Head of caudate nucleus (tissue), 42 donors: Measurements from ENCODE around the gene SLC27A1.
A peak's percentile ranks its signal among the peaks of the same experiment; 100 is the strongest.

Experiments used
- DNase-seq, 42 donors: peaks; one replicate each; pipeline versions ENCODE4 v3.0.0 to v3.0.0-alpha.2; 2020 to 2021; ENCODE audit warnings: mixed read lengths in 7 of 42
- intact Hi-C: fragments of 100-400 bp; cut with DNase I; formaldehyde crosslinking; loops from one replicate; pipeline ENCODE4 v1.15.0; 2022

SLC27A1 gene

GRCh38 chr19:17470068-17470841, at the start of gene SLC27A1:
SLC27A1 (plus strand) TSS chr19:17470524; CDS start chr19:17470541, 17 bp downstream.
- intact Hi-C loops, result loop anchor here (5.0 kb wide), 1 partner anchor 42 kb away; the partner anchor contains the start of gene PGLS

GRCh38 chr19:17421942-17422341, 48.4 kb upstream of the SLC27A1 start:
- intact Hi-C loops, result no loop called here

More at GRCh38 chr19:17470068-17470841, at the start of gene SLC27A1:
- DNase-seq, result peak; percentile 99 to 100 (median 100)

DNA sequence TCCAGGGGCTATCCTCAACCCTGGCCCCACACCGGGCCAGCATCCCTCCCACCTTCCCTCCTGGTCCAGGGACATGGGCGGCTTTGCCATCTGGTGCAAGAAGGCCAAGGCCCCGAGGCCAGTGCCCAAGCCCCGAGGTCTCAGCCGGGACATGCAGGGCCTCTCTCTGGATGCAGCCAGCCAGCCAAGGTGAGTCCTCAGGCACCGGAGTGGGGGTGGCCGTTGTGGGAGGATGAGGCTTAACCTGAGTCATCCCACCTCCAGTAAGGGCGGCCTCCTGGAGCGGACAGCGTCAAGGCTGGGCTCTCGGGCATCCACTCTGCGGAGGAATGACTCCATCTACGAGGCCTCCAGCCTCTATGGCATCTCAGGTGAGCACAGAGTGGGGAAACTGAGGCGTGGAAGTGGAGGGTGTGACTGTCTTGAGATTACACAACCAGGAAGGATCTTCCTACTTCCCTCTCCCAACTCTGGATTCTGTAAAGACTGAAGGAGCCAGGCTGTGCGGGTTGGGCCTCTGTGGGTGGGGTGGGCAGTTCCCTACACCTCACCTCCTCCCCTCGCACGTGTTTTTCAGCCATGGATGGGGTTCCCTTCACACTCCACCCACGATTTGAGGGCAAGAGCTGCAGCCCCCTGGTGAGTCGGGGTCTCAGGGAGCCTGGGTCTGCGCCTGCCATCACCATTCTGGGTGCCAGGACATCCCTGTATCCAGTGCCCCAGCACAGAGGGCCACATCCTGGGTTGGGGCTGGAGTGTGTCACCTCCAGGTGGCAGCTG, 46.7 kb upstream of the SLC27A1 start:
- intact Hi-C loops, result no loop called here
- DNase-seq, result peak in 1 of 42 donors; percentile 10

More at GRCh38 chr19:17421942-17422341, 48.4 kb upstream of the SLC27A1 start:
- no peak for DNase-seq

GRCh38 chr19:17424743-17425365, 45.5 kb upstream of the SLC27A1 start:
- intact Hi-C loops, result no loop called here
- DNase-seq, result peak in 36 of 42 donors; percentile 19 to 78 (median 44)

- intact Hi-C loops, result no loop called here
- no peak for DNase-seq
These were observed 40.6 kb upstream of the SLC27A1 start for GRCh38 chr19:17429641-17430113.

- no peak for DNase-seq
- intact Hi-C loops, result no loop called here
These were observed 38.9 kb upstream of the SLC27A1 start for GRCh38 chr19:17431417-17431816.

GRCh38 chr19:17435218-17435617, 35.1 kb upstream of the SLC27A1 start:
- intact Hi-C loops, result no loop called here
- no peak for DNase-seq

DNA sequence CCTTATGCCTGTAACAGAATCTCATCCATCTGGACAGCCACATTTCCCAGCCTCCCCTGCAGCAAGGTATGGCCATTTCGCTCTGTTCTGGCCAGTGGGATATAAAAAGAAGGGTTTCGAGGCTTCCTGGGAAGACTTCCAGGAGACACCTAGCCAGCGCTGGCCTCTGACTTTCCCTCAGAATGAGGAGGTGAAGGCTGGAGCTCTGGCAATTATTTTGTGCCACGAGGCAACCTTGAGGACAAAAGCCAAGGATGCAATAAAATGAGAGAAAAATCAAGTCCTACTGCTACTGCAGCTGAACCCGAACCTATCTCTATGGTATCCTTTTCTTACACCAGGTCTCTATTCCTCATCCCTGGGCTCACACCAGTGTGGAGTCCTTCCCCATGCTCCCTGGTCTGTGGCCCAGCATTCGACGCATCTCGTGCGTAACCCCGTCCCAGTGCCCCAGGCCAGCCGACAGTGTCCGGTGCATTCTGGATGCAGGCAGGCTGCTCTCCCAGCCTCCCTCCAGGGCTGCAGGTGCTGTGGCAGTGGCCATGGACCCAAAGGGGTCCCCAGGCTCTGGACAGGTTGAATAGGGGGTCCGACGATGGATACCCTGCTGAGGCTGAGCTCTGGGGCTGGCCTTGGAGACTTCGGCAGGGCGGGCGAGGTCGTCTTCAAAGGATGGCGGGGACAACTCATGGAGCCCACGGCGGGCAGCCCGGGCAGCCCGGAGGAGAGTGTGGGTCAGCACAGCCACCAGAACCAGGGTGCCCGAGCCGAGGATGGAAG, 34.0 kb upstream of the SLC27A1 start:
- DNase-seq, result no peak
- intact Hi-C loops, result no loop called here

DNA sequence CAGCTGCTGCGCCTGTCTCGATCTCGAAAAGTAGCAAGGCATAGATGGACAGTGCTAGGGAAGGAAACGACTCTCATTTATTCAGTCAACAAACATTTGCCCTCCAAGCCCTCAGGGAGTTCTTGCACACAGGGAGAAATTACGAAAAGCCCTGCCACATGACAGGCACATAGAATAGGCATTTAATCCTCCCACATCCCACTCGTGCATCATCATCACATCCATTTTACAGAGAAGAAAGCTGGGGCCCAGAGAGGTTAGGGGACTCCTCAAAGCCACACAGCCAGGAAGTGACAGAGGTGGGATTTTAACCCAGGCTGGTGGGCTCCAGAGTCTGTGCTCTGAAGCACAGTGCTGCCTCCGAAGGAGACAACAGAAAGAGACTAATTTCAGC, 33.5 kb upstream of the SLC27A1 start:
- intact Hi-C loops, result no loop called here
- no peak for DNase-seq

DNA sequence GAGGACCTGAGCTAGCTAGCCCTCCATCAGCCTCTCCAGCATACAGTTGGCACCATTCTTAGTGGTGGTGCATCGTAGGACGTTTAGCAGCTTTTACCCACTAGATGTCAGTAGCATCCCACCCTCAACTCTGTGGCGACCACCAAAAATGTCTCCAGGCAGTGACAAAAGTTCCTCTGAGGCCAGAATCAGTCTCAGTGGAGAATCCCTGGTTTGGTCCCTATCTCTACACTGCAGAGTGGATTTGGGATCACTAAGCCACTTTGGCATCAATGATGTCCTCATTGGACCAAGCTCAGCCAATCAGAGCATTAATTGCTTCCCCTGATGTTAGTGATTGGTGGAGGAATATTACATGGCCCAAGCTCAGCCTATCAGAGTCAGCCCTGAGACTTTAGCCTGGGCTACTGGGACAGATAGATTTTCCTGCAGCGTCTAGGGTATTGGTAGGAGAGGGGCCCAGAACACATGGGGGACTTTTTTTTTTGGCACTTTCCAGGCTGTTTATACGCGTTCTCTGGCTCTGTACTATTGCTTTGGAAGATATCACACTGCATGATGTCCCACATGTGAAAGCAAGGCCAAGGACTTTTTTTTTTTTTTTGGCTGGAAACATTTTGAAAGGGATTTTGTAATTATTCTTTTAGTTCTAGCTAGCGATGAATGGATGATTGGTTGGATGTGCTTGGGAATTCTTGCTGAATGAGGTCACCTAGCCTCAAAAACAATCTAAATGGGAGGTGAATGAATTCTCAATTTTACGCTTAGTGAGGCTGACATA, 28.9 kb upstream of the SLC27A1 start:
- intact Hi-C loops, result no loop called here
- peak in 7 of 42 donors; percentile 15 to 50 (median 28) for DNase-seq

DNA sequence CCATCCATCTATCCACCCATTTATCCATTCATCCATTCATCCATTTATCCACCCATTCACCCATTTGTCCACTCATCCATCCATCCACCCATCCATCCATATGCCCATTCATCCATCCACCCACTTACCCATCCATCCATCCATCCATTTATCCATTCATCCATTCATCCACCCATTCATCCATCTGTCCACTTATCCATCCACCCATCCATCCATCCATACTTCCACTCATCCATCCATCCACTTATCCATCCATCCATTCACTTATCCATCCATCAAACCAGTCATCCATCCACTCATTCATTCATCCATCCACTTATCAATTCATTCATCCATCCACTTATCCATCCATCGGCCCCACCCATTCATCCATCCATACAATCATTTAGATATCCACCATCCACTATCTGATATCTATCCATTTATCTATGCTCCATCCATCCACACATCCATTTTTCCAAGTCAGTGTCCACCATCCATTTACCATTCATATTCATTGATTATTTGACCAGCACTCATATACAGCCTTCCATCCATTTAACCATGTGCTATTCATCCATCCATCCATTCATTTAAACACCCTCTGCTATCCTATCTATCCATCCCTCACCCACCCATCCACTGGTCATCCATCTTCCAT, 24.7 kb upstream of the SLC27A1 start:
- intact Hi-C loops, result no loop called here
- DNase-seq, result no peak

- intact Hi-C loops, result no loop called here
- no peak for DNase-seq
These were observed 22.6 kb upstream of the SLC27A1 start for GRCh38 chr19:17447704-17448130.

DNA sequence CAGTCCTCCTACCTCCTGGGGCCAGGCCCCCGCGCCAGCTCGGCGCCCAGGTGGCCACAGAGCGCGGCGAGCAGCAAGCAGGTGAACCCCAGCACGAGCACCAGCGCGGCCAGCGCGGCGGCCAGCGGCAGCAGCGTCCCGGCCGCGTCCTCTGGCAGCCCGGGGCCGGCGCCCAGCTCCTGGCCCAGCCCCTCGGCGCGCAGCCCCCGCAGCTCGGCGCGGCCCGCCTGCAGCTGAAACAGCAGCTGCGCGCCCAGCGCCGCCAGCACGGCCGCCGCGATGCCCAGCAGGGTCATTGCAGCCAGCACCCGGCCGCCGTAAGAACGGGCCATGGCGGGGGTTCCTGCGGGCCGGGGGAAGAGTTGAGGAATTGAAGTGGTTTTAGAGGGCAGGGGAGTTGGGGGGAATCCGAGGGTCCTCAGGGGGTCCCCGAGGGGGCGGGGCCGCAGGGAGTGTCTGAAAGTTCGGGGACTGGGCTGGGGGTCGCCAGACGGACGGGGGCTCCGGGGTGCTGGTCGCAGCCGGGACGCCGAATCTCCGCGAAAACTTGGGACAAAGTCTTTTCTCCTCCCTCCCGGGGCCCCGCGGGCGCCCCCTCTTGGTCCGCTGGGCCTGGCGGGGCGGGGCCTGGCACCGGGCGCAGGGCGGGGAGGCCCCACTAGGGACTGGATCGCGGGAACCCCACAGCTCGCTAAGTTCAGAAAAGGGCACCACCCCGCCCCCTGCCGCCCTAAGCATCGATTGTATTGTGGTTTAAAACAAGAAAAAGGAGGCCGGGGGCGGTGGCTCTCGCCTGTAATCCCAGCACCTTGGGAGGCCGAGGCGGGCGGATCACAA, 22.0 kb upstream of the SLC27A1 start, which contains the start of gene TMEM221:
Gene TMEM221, minus strand, starts transcription at position 538 of the 837 bp plus-strand sequence. Its CDS starts 206 bp downstream, at position 332.
- DNase-seq, result peak in 21 of 42 donors; percentile 8 to 63 (median 34)
- intact Hi-C loops, result no loop called here

- no peak for DNase-seq
- intact Hi-C loops, result loop anchor here (5.0 kb wide), 1 partner anchor 122 kb away; no protein-coding TSS in a partner anchor
These were observed 19.9 kb upstream of the SLC27A1 start for GRCh38 chr19:17450264-17451075.

GRCh38 chr19:17451820-17452219, 18.5 kb upstream of the SLC27A1 start:
- no peak for DNase-seq
- intact Hi-C loops, result loop anchor here (5.0 kb wide), 1 partner anchor 120 kb away; no protein-coding TSS in a partner anchor
